IMR-90 (cell line): ENCODE measurements around the gene TROAP. TPM values are rescaled to one million over a fixed set of nuclear protein-coding genes. Genes with fewer than 3 reads are reported as not detected.

Source experiments
- ATAC-seq: fragments of 200-7000 bp; cut with Tn5 transposase; 2 replicates; pipeline ENCODE4 v1.9.1; 2020; ENCODE audit warnings: low read depth, mild to moderate bottlenecking, moderate library complexity
- BruUV-seq: library from RNA; stranded (reverse); fragments of 400-500 nt; replicated peaks from 2 replicates; lab custom pipeline; 2021; lab: Mats Ljungman, UMichigan
- CTCF ChIA-PET: fragments of 300-600 bp; formaldehyde crosslinking; extraction: SDS; loops from one replicate; lab custom pipeline; 2021; ENCODE audit warnings: antibody characterized with exemption; lab: Yijun Ruan, JAX
- POLR2A ChIA-PET: fragments of 300-600 bp; sonication (Branson Sonifier 250); formaldehyde crosslinking; loops from one replicate; lab custom pipeline; 2022; ENCODE audit warnings: antibody characterized with exemption; ENCODE audit not compliant: unreplicated experiment; lab: Charles Lee
- DNase-seq: peaks from one replicate; pipeline ENCODE4 v3.0.0; 2013
- H2AFZ ChIP-seq: replicated peaks from 2 replicates; pipeline ENCODE3; 2013; ENCODE audit warnings: low read length, mild to moderate bottlenecking; ENCODE audit not compliant: poor library complexity
- H2AK5ac ChIP-seq: 2 replicates; pipeline ENCODE4 v1.6.1; 2013; ENCODE audit warnings: low read depth, low read length, inconsistent platforms
- H2AK9ac ChIP-seq: replicated peaks from 2 replicates; pipeline ENCODE3; 2013; ENCODE audit warnings: mild to moderate bottlenecking, low read depth, low read length, moderate library complexity; ENCODE audit not compliant: poor library complexity
- H2BK120ac ChIP-seq: 2 replicates; pipeline ENCODE4 v1.6.1; 2013; ENCODE audit warnings: low read depth, low read length, inconsistent platforms
- H2BK15ac ChIP-seq: 3 replicates; pipeline ENCODE4 v1.6.1; 2013; ENCODE audit warnings: low read depth, low read length, inconsistent platforms
- H2BK20ac ChIP-seq: 2 replicates; pipeline ENCODE4 v1.6.1; 2013; ENCODE audit warnings: low read depth, mild to moderate bottlenecking, inconsistent platforms, low read length, moderate library complexity
- H2BK5ac ChIP-seq: 2 replicates; pipeline ENCODE4 v1.6.1; 2013; ENCODE audit warnings: mild to moderate bottlenecking, low read depth, low read length, inconsistent platforms; ENCODE audit not compliant: poor library complexity, severe bottlenecking
- H3K14ac ChIP-seq: replicated peaks from 2 replicates; pipeline ENCODE4 v1.6.1; 2013; ENCODE audit warnings: low read depth, low read length, inconsistent platforms
- H3K18ac ChIP-seq: 2 replicates; pipeline ENCODE4 v1.6.1; 2013; ENCODE audit warnings: low read depth, low read length, control low read depth
- H3K23ac ChIP-seq: 2 replicates; pipeline ENCODE4 v1.6.1; 2013; ENCODE audit warnings: low read depth, low read length, inconsistent platforms
- H3K27ac ChIP-seq: 2 replicates; pipeline ENCODE4 v1.5.1; 2013; ENCODE audit warnings: mild to moderate bottlenecking, control low read depth, low read length; ENCODE audit not compliant: insufficient read depth
- H3K27me3 ChIP-seq: 2 replicates; pipeline ENCODE4 v1.6.1; 2013; ENCODE audit warnings: low read length; ENCODE audit not compliant: control insufficient read depth, insufficient read depth
- H3K36me3 ChIP-seq: 2 replicates; pipeline ENCODE4 v1.6.1; 2013; ENCODE audit warnings: low read length, mixed read lengths; ENCODE audit not compliant: control insufficient read depth, insufficient read depth
- H3K4ac ChIP-seq: 2 replicates; pipeline ENCODE4 v1.6.1; 2013; ENCODE audit warnings: low read depth, low read length, inconsistent platforms
- H3K4me1 ChIP-seq: 2 replicates; pipeline ENCODE4 v1.6.1; 2013; ENCODE audit warnings: low read length, mixed read lengths; ENCODE audit not compliant: control insufficient read depth, insufficient read depth
- H3K4me2 ChIP-seq: 2 replicates; pipeline ENCODE4 v1.6.1; 2013; ENCODE audit warnings: low read depth, mild to moderate bottlenecking, control low read depth, low read length, moderate library complexity
- H3K4me3 ChIP-seq: 2 replicates; pipeline ENCODE4 v1.5.1; 2013; ENCODE audit warnings: low read depth, mild to moderate bottlenecking, control low read depth, low read length, moderate library complexity; ENCODE audit not compliant: insufficient read depth
- H3K56ac ChIP-seq: 2 replicates; pipeline ENCODE4 v1.6.1; 2013; ENCODE audit warnings: low read length, inconsistent platforms; ENCODE audit not compliant: insufficient read depth; ENCODE audit errors: extremely low read depth
- H3K79me1 ChIP-seq, 2 experiments: 2 replicates each; pipeline ENCODE4 v1.6.1; 2013; ENCODE audit warnings: low read length in 2 of 2, inconsistent platforms in 1 of 2, low read depth in 1 of 2
- H3K9ac ChIP-seq: 2 replicates; pipeline ENCODE4 v1.6.1; 2013; ENCODE audit warnings: low read depth, low read length, control low read depth
- H3K9me1 ChIP-seq: 2 replicates; pipeline ENCODE4 v1.6.1; 2013; ENCODE audit warnings: low read length, inconsistent platforms; ENCODE audit not compliant: insufficient read depth
- H3K9me3 ChIP-seq: 2 replicates; pipeline ENCODE4 v1.6.1; 2013; ENCODE audit warnings: low read length; ENCODE audit not compliant: control insufficient read depth, insufficient read depth
- H4K20me1 ChIP-seq: 2 replicates; pipeline ENCODE4 v1.6.1; 2013; ENCODE audit warnings: low read length, inconsistent platforms; ENCODE audit not compliant: insufficient read depth
- H4K5ac ChIP-seq: 2 replicates; pipeline ENCODE4 v1.6.1; 2013; ENCODE audit warnings: mild to moderate bottlenecking, low read depth, low read length, control low read depth
- H4K8ac ChIP-seq, 2 experiments: 2 replicates each; pipeline ENCODE4 v1.6.1; 2013; ENCODE audit warnings: low read depth in 2 of 2, low read length in 2 of 2, control low read depth in 1 of 2, inconsistent platforms in 1 of 2
- H4K91ac ChIP-seq: 2 replicates; pipeline ENCODE4 v1.6.1; 2013; ENCODE audit warnings: low read depth, low read length, inconsistent platforms; ENCODE audit not compliant: insufficient read depth
- BHLHE40 ChIP-seq: fragments of 150-350 bp; IDR thresholded peaks from 2 replicates; pipeline ENCODE4 v1.6.1; 2016; ENCODE audit warnings: mild to moderate bottlenecking, low read depth, low read length
- CEBPB ChIP-seq: IDR thresholded peaks from 2 replicates; pipeline ENCODE4 v1.6.1; 2012; ENCODE audit warnings: low read depth, low read length, improper control_type of control experiment
- FOS ChIP-seq: fragments of 150-350 bp; IDR thresholded peaks from 2 replicates; pipeline ENCODE4 v1.6.1; 2016; ENCODE audit warnings: low read depth, low read length
- MAFK ChIP-seq: IDR thresholded peaks from 2 replicates; pipeline ENCODE4 v1.6.1; 2012; ENCODE audit warnings: low read depth, low read length, improper control_type of control experiment
- MXI1 ChIP-seq: IDR thresholded peaks from 2 replicates; pipeline ENCODE4 v1.6.1; 2012; ENCODE audit warnings: low read depth, mild to moderate bottlenecking, low read length, moderate library complexity, borderline replicate concordance
- POLR2A ChIP-seq: IDR thresholded peaks from 2 replicates; pipeline ENCODE4 v1.6.1; 2012; ENCODE audit warnings: mild to moderate bottlenecking, low read depth, low read length
- RAD21 ChIP-seq: IDR thresholded peaks from 2 replicates; pipeline ENCODE4 v1.6.1; 2012; ENCODE audit warnings: low read length, improper control_type of control experiment
- RCOR1 ChIP-seq: IDR thresholded peaks from 2 replicates; pipeline ENCODE4 v1.6.1; 2012; ENCODE audit warnings: mild to moderate bottlenecking, low read length, improper control_type of control experiment; ENCODE audit not compliant: insufficient replicate concordance
- RFX5 ChIP-seq: IDR thresholded peaks from 2 replicates; pipeline ENCODE4 v1.8.0; 2012; ENCODE audit warnings: low read depth, mild to moderate bottlenecking, low read length, moderate library complexity
- SMC3 ChIP-seq: fragments of 150-350 bp; IDR thresholded peaks from 2 replicates; pipeline ENCODE4 v1.6.1; 2016; ENCODE audit warnings: low read depth, mild to moderate bottlenecking, antibody characterized with exemption, low read length, moderate library complexity
- WGBS, 2 experiments: methylation state at CpG; one replicate each; pipeline versions ENCODE4 v1.1.5 to v1.1.7; 2013; ENCODE audit warnings: missing lambda C conversion rate in 2 of 2; ENCODE audit not compliant: insufficient read length in 1 of 2; ENCODE audit errors: extremely low coverage in 2 of 2; 5-methylcytosine and 5-hydroxymethylcytosine counted together
- dilution Hi-C: fragments of 300-500 bp; cut with HindIII; formaldehyde crosslinking; loops from one replicate; pipeline ENCODE4 v1.14.3; 2018; ENCODE audit warnings: low sequenced_read_pairs; ENCODE audit not compliant: unreplicated experiment
- in situ Hi-C: fragments of 300-500 bp; cut with MboI; formaldehyde crosslinking; loops from 3 replicates; pipeline ENCODE4 v1.14.3; 2019; ENCODE audit warnings: low sequenced_read_pairs, inconsistent platforms, mixed read lengths
- intact Hi-C: fragments of 100-400 bp; cut with micrococcal nuclease; formaldehyde crosslinking; loops from 2 replicates; pipeline ENCODE4 v1.10.0; 2022
- polyA plus RNA-seq, 3 experiments: library from polyadenylated mRNA; depleted of rRNA; stranded (reverse); fragments of >200 nt; gene quantifications; 2 replicates each; pipeline ENCODE4 v1.2.3, GENCODE V29; 2012; ENCODE audit warnings: low replicate concordance in 1 of 3
- total RNA-seq: library from RNA; depleted of rRNA; stranded (reverse); fragments of >200 nt; gene quantifications from 2 replicates; pipeline ENCODE4 v1.2.3, GENCODE V29; 2012
- TF ChIP-seq, protein P1 (sequence below): fragments of 150-350 bp; IDR thresholded peaks from 2 replicates; pipeline ENCODE4 v1.6.1; 2016; ENCODE audit warnings: low read depth, mild to moderate bottlenecking, low read length, moderate library complexity, borderline replicate concordance
- TF ChIP-seq, protein P2 (sequence below): fragments of 150-350 bp; IDR thresholded peaks from 2 replicates; pipeline ENCODE4 v1.6.1; 2017; ENCODE audit warnings: mild to moderate bottlenecking, antibody characterized with exemption, low read length, low read depth

The TROAP gene
- total and polyA plus RNA-seq, 2 of the 4 experiments (the other 2 are of a cell fraction) = 21.5 to 29.3 TPM

GRCh38 chr12:49367381-49368239 is 44.6 kb downstream of the TROAP start, which contains the start of gene SPATS2:
Gene SPATS2, plus strand, starts transcription at chr12:49367462. Its CDS starts 93,551 bp downstream, at chr12:49461013.
- peaks cover 6% of the 10 kb centered on the region; the same call in 1 of the 2 replicates for H3K4me1 ChIP-seq
- H3K14ac ChIP-seq = peak within 1 kb of the TSS; percentile 84
- H2BK15ac ChIP-seq = peak within 1 kb of the TSS; percentile 27; the same call in 1 of the 3 replicates
- ATAC-seq = peak; percentile 1
- no peaks in the 10 kb centered on the region for H3K9me3 ChIP-seq
- H2AK9ac ChIP-seq = peak within 1 kb of the TSS; percentile 94
- in situ Hi-C loops = no loop called here
- ChIA-PET CTCF (interaction anchor here (0.9 to 2.1 kb wide), 5 partner anchors 9 to 147 kb away, joined by 3 to 10 read pairs (median 6); no protein-coding TSS in a partner anchor), POLR2A (no interaction called here)
- H4K91ac ChIP-seq = peak within 1 kb of the TSS; percentile 81
- peak within 1 kb of the TSS; percentile 92 for H3K4ac ChIP-seq
- peak within 1 kb of the TSS; percentile 76 for H3K4me2 ChIP-seq
- TF ChIP-seq, protein P1, sequence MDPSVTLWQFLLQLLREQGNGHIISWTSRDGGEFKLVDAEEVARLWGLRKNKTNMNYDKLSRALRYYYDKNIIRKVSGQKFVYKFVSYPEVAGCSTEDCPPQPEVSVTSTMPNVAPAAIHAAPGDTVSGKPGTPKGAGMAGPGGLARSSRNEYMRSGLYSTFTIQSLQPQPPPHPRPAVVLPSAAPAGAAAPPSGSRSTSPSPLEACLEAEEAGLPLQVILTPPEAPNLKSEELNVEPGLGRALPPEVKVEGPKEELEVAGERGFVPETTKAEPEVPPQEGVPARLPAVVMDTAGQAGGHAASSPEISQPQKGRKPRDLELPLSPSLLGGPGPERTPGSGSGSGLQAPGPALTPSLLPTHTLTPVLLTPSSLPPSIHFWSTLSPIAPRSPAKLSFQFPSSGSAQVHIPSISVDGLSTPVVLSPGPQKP = no peak
- TF ChIP-seq FOS (no peak), CEBPB (no peak), RFX5 (no peak), POLR2A (no peak; the same call in 1 of the 2 replicates), BHLHE40 (no peak), RCOR1 (no peak), MAFK (no peak), RAD21 (no peak), MXI1 (no peak), SMC3 (no peak)
- TF ChIP-seq, protein P2, sequence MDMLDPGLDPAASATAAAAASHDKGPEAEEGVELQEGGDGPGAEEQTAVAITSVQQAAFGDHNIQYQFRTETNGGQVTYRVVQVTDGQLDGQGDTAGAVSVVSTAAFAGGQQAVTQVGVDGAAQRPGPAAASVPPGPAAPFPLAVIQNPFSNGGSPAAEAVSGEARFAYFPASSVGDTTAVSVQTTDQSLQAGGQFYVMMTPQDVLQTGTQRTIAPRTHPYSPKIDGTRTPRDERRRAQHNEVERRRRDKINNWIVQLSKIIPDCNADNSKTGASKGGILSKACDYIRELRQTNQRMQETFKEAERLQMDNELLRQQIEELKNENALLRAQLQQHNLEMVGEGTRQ = no peak
- peaks cover 4% of the 10 kb centered on the region; the same call in 1 of the 2 replicates for H3K9me1 ChIP-seq
- H3K56ac ChIP-seq = peak within 1 kb of the TSS; percentile 89
- 1% methylated on average over 21 of the region's 52 CpGs; no CpG with 5 or more reads in 1 of the 2 experiments for WGBS, 2 experiments
- dilution Hi-C loops = loop anchor here (25.0 kb wide), 1 partner anchor 145 kb away; no protein-coding TSS in a partner anchor
- H3K9ac ChIP-seq = peak within 1 kb of the TSS; percentile 95
- peak within 1 kb of the TSS; percentile 98 for H2AFZ ChIP-seq
- DNase-seq = no peak
- H2AK5ac ChIP-seq = peak within 1 kb of the TSS; percentile 59
- H3K18ac ChIP-seq = peak within 1 kb of the TSS; percentile 74
- H3K23ac ChIP-seq = peak within 1 kb of the TSS; percentile 99
- peak within 1 kb of the TSS; percentile 74 for H3K4me3 ChIP-seq
- peaks cover 2% of the 10 kb centered on the region; the same call in 1 of the 2 replicates for H3K36me3 ChIP-seq
- peak within 1 kb of the TSS; percentile 87 for H2BK5ac ChIP-seq
- H4K20me1 ChIP-seq = peaks cover 24% of the 10 kb centered on the region
- no peaks in the 10 kb centered on the region for H3K27me3 ChIP-seq
- peaks cover 3 to 38% of the 10 kb centered on the region in 2 experiments; a peak in 2 of 4 replicates for H3K79me1 ChIP-seq
- peak within 1 kb of the TSS; percentile 90 for H2BK120ac ChIP-seq
- intact Hi-C loops = no loop called here
- peak within 1 kb of the TSS; percentile 9; the same call in 1 of the 2 replicates for H2BK20ac ChIP-seq
- H3K27ac ChIP-seq = peak within 1 kb of the TSS; percentile 91
- H4K8ac ChIP-seq = peak within 1 kb of the TSS; percentile 85 to 94
- BruUV-seq = no TSS peak
- H4K5ac ChIP-seq = peak within 1 kb of the TSS; percentile 55
